Astrocyte of the spinal cord (primary cell): Measurements from ENCODE around the gene SLC6A13.

Experiments
- DNase-seq: peaks from one replicate; pipeline ENCODE4 v3.0.0; 2011; ENCODE audit warnings: low read depth, low spot score
- H3K4me3 ChIP-seq: 2 replicates; pipeline ENCODE4 v1.5.1; 2011; ENCODE audit warnings: low read depth, mild to moderate bottlenecking, low read length, moderate library complexity
- CTCF ChIP-seq: IDR thresholded peaks from 2 replicates; pipeline ENCODE4 v1.5.1; 2012; ENCODE audit warnings: low read depth, mild to moderate bottlenecking, low read length, inconsistent platforms
- in situ Hi-C: cut with HindIII; loops from 2 replicates; pipeline ENCODE4 v1.10.0; 2017; ENCODE audit warnings: low sequenced_read_pairs

The SLC6A13 gene

GRCh38 chr12:293199-293598 lies 30.6 kb upstream of the SLC6A13 start:
- no peak overlapping the region for H3K4me3 ChIP-seq
- DNase-seq = no peak
- in situ Hi-C loops = no loop called here
- TF ChIP-seq CTCF = no peak

DNA sequence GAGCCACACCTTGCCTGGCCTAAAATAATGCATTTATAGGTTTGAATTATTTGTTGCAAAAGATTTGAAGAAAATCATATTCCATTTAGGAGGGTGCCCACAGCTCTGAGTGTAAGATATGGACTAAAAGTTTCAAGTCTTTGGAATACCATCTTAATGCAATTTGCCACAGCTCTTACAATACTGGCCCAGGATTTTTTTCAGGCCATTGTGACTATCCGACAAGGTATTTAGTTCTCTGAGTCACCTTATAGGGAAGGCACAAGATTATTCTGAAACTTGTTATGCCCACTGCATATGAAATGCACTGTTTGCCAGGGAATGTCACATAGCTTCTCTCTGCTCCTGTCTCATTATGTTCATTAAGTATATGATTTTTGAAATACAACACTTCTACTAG lies 29.6 kb upstream of the SLC6A13 start:
- no peak overlapping the region for H3K4me3 ChIP-seq
- DNase-seq = no peak
- no peak for TF ChIP-seq CTCF
- in situ Hi-C loops = no loop called here

GRCh38 chr12:291153-291723 lies 28.6 kb upstream of the SLC6A13 start:
- in situ Hi-C loops = no loop called here
- no peak for DNase-seq
- TF ChIP-seq CTCF = no peak
- no peak overlapping the region for H3K4me3 ChIP-seq

GRCh38 chr12:288687-289086 lies 26.1 kb upstream of the SLC6A13 start:
- TF ChIP-seq CTCF = no peak
- in situ Hi-C loops = no loop called here
- DNase-seq = peak; percentile 72
- no peak overlapping the region for H3K4me3 ChIP-seq

GRCh38 chr12:286531-287300 lies 24.1 kb upstream of the SLC6A13 start:
- in situ Hi-C loops = no loop called here
- no peak for TF ChIP-seq CTCF
- DNase-seq = no peak
- no peak overlapping the region for H3K4me3 ChIP-seq

GRCh38 chr12:278046-278445 lies 15.4 kb upstream of the SLC6A13 start:
- in situ Hi-C loops = no loop called here
- no peak overlapping the region for H3K4me3 ChIP-seq
- TF ChIP-seq CTCF = no peak
- no peak for DNase-seq
